ENCODE data around the gene MAGEA9.
"Not testable (repeated sequence)": the region's sequence is repeated elsewhere in the genome, so short reads cannot be mapped to it uniquely, and the experiment has no call there.

Gene MAGEA9

GRCh38 chrX:149781727-149782126 is at the start of gene MAGEA9:
MAGEA9 (plus strand) TSS chrX:149781930; CDS start chrX:149786211, 4,281 bp downstream.
- DNase-seq (ENCODE audit: low spot score): not testable (repeated sequence)

GRCh38 chrX:149742269-149742668 is 39.5 kb upstream of the MAGEA9 start:
- DNase-seq (ENCODE audit: low spot score): not testable (repeated sequence)

GRCh38 chrX:149746390-149747007 is 35.2 kb upstream of the MAGEA9 start:
- DNase-seq (ENCODE audit: low spot score): not testable (repeated sequence)

- no peak for DNase-seq (ENCODE audit: low spot score)
Measured at GRCh38 chrX:149757206-149758067, 24.3 kb upstream of the MAGEA9 start.

- no peak for DNase-seq (ENCODE audit: low spot score)
Measured at GRCh38 chrX:149758068-149758714, 23.5 kb upstream of the MAGEA9 start.

- not testable (repeated sequence) for DNase-seq (ENCODE audit: low spot score)
Measured at GRCh38 chrX:149758715-149759078, 23.0 kb upstream of the MAGEA9 start.

GRCh38 chrX:149759824-149760223 is 21.9 kb upstream of the MAGEA9 start:
- DNase-seq (ENCODE audit: low spot score): no peak

- DNase-seq (ENCODE audit: low spot score): no peak
Measured at GRCh38 chrX:149760965-149761364, 20.8 kb upstream of the MAGEA9 start.

- DNase-seq (ENCODE audit: low spot score): not testable (repeated sequence)
Measured at GRCh38 chrX:149761858-149762674, 19.7 kb upstream of the MAGEA9 start.

- DNase-seq (ENCODE audit: low spot score): no peak
Measured at GRCh38 chrX:149762696-149763614, 18.8 kb upstream of the MAGEA9 start.

GRCh38 chrX:149770344-149770743 is 11.4 kb upstream of the MAGEA9 start:
- not testable (repeated sequence) for DNase-seq (ENCODE audit: low spot score)

GRCh38 chrX:149773026-149773425 is 8.7 kb upstream of the MAGEA9 start:
- not testable (repeated sequence) for DNase-seq (ENCODE audit: low spot score)

GRCh38 chrX:149773768-149774167 is 8.0 kb upstream of the MAGEA9 start, which contains the start of gene HSFX1:
HSFX1 (plus strand) TSS chrX:149774068; CDS start chrX:149774682, 614 bp downstream.
- DNase-seq (ENCODE audit: low spot score): not testable (repeated sequence)

- DNase-seq (ENCODE audit: low spot score): not testable (repeated sequence)
Measured at GRCh38 chrX:149777999-149778398, 3.7 kb upstream of the MAGEA9 start.

GRCh38 chrX:149795531-149795930 is 13.8 kb downstream of the MAGEA9 start:
- not testable (repeated sequence) for DNase-seq (ENCODE audit: low spot score)

- no peak for DNase-seq (ENCODE audit: low spot score)
Measured at GRCh38 chrX:149799095-149799714, 17.5 kb downstream of the MAGEA9 start.

GRCh38 chrX:149799938-149800337 is 18.2 kb downstream of the MAGEA9 start:
- no peak for DNase-seq (ENCODE audit: low spot score)

- no peak for DNase-seq (ENCODE audit: low spot score)
Measured at GRCh38 chrX:149803458-149804062, 21.8 kb downstream of the MAGEA9 start.

GRCh38 chrX:149804102-149804501 is 22.4 kb downstream of the MAGEA9 start:
- no peak for DNase-seq (ENCODE audit: low spot score)

Data from iPS-NIHi11 (cell line).